Small intestine (tissue), 7 donors: ENCODE measurements around the gene NOCT. TPM values are rescaled to one million over a fixed set of nuclear protein-coding genes. Genes with fewer than 3 reads are reported as not detected.

ENCODE experiments used
- DNase-seq, 2 donors: peaks; one replicate each; pipeline versions ENCODE4 v3.0.0 to v3.0.0-alpha.2; 2013
- FAIRE-seq: peaks from 2 replicates; lab custom pipeline; 2012; peaks lifted over from hg19 to GRCh38; lab: Jason Lieb, UNC
- H3K27ac ChIP-seq, 3 donors: one replicate each; pipeline ENCODE4 v1.5.1; 2013; ENCODE audit warnings: low read length in 2 of 3, mild to moderate bottlenecking in 2 of 3, control low read depth in 1 of 3, inconsistent platforms in 1 of 3, low read depth in 1 of 3, moderate library complexity in 1 of 3
- H3K27me3 ChIP-seq, 3 donors: one replicate each; pipeline ENCODE4 v1.6.1; 2013; ENCODE audit warnings: low read length in 3 of 3, inconsistent platforms in 1 of 3; ENCODE audit not compliant: control insufficient read depth in 3 of 3, insufficient read depth in 3 of 3
- H3K36me3 ChIP-seq, 3 donors: one replicate each; pipeline ENCODE4 v1.6.1; 2013; ENCODE audit warnings: low read length in 3 of 3, inconsistent platforms in 1 of 3, low read depth in 1 of 3, mild to moderate bottlenecking in 1 of 3, moderate library complexity in 1 of 3; ENCODE audit not compliant: control insufficient read depth in 3 of 3, insufficient read depth in 2 of 3
- H3K4me1 ChIP-seq, 3 donors: one replicate each; pipeline ENCODE4 v1.6.1; 2013; ENCODE audit warnings: low read length in 2 of 3, inconsistent platforms in 1 of 3, low read depth in 1 of 3, mild to moderate bottlenecking in 1 of 3, moderate library complexity in 1 of 3; ENCODE audit not compliant: control insufficient read depth in 3 of 3, insufficient read depth in 2 of 3
- H3K4me3 ChIP-seq, 3 donors: one replicate each; pipeline ENCODE4 v1.5.1; 2013; ENCODE audit warnings: low read length in 3 of 3, control low read depth in 1 of 3, inconsistent platforms in 1 of 3, low read depth in 1 of 3, mild to moderate bottlenecking in 1 of 3, moderate library complexity in 1 of 3
- H3K9me3 ChIP-seq, 2 donors: one replicate each; pipeline ENCODE4 v1.6.1; 2013; ENCODE audit warnings: low read depth in 1 of 2, low read length in 1 of 2; ENCODE audit not compliant: control insufficient read depth in 2 of 2, insufficient read depth in 1 of 2
- WGBS, 3 donors: extraction: QIAGEN DNeasy Blood & Tissue Kit; methylation state at CpG; one replicate each; pipeline ENCODE4 v1.1.7; 2013; 5-methylcytosine and 5-hydroxymethylcytosine counted together
- polyA plus RNA-seq, 4 donors: library from polyadenylated mRNA; stranded (reverse) in 3 of 4; unstranded in 1 of 4; fragments of 200-250 nt in 3 of 4; fragments of 120-200 nt in 1 of 4; gene quantifications; one replicate each; pipeline versions ENCODE4 v1.2.1 to v1.2.3, GENCODE V29; 2013
- donor health status: healthy with polysubstance abuse.
- donor health status: control.
- donor health status: control.
- donor health status: Bipolar disorder and iron deficiency.
- donor health status: healthy.

NOCT gene
- polyA plus RNA-seq, 4 donors = 2.3 to 8.5 (median 4.7) TPM

- WGBS, 3 donors = 95 to 97% (median 97%) methylated on average over 3 of the region's 3 CpGs
- H3K36me3 ChIP-seq = peaks cover 3 to 28% (median 23%) of the 10 kb centered on the region in 3 donors
- no peak for FAIRE-seq
These were observed 45.0 kb downstream of the NOCT start for GRCh38 chr4:139060591-139060990.

DNA sequence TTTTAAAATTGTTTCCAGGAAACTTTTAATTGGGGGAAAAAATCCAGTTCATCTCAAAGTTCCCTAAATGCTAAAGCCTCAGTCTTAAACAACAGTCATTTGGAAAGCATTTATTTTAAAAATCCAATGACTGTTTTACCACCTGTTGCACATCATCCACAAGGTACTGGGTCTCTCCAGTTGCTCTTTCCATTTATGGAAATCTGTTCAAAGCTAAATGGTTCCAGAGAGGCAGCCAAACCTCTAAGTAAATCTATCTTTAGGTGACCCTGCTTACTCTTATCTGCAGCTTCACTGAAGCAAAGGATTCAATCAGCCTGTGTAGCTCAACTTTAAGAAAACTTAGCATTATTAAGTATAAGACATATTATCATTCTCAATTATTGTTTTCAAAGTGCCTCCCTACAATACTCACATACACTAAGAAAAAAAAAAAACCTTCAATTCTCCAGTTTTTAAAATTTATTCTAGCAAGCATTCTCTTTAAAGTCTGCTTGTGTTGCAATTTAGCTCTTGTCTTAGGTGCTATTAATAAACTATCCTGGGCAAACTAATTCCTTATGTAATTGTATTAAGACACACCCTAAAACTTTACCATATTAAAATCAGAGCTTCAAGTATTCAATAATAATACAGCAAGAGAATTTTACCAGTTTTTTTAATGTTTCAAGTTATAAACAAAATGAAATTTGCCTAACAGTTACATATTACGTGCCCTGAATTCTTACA lies 60.6 kb downstream of the NOCT start:
- WGBS, 3 donors = 94 to 95% (median 95%) methylated on average over 1 of the region's 1 CpG
- Histone ChIP-seq H3K9me3 (no peaks in the 10 kb centered on the region), H3K4me3 (no peak overlapping the region), H3K36me3 (peaks cover 4 to 6% (median 5%) of the 10 kb centered on the region in 3 donors), H3K27me3 (no peaks in the 10 kb centered on the region), H3K4me1 (peaks cover 0 to 3% (median 0%) of the 10 kb centered on the region in 3 donors), H3K27ac (peak overlapping the region in 1 of 3 donors; percentile 32)
- FAIRE-seq = no peak
- DNase-seq = no peak

More at GRCh38 chr4:139060591-139060990, 45.0 kb downstream of the NOCT start:
- Histone ChIP-seq H3K9me3 (no peaks in the 10 kb centered on the region), H3K27me3 (no peaks in the 10 kb centered on the region), H3K4me3 (no peak overlapping the region), H3K4me1 (peaks cover 0 to 2% (median 0%) of the 10 kb centered on the region in 3 donors), H3K27ac (no peak overlapping the region)
- no peak for DNase-seq

- H3K4me1 ChIP-seq = peaks cover 0 to 11% (median 0%) of the 10 kb centered on the region in 3 donors
- H3K9me3 ChIP-seq = no peaks in the 10 kb centered on the region
- FAIRE-seq = no peak
- WGBS, 3 donors = 46 to 60% (median 48%) methylated on average over 1 of the region's 1 CpG
- no peaks in the 10 kb centered on the region for H3K27me3 ChIP-seq
- H3K27ac ChIP-seq = no peak overlapping the region
- no peak overlapping the region for H3K4me3 ChIP-seq
- DNase-seq = no peak
- H3K36me3 ChIP-seq = peaks cover 1 to 4% (median 2%) of the 10 kb centered on the region in 3 donors
These were observed 62.2 kb downstream of the NOCT start for GRCh38 chr4:139077567-139078355.

DNA sequence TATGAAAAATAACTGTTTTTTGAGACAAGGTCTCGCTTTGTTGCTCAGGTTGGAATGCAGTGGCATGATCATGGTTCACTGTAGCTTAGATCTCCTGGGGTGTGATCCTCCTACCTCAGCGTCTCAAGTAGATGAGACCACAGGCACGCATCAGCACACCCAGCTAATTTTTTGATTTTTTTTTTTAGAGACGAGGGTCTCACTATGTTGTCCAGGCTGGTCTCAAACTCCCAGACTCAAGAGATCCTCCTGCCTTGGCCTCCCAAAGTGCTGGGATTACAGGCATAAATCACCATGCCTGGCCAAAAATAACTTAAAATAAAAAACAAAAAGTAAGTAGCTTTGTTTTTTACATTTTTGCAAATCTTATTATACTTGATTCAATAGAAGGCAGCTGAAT lies 63.3 kb downstream of the NOCT start:
- DNase-seq (no peak), FAIRE-seq (no peak)
- peaks cover 0 to 11% (median 0%) of the 10 kb centered on the region in 3 donors for H3K4me1 ChIP-seq
- 87 to 93% (median 89%) methylated on average over 4 of the region's 4 CpGs for WGBS, 3 donors
- H3K27me3 ChIP-seq = no peaks in the 10 kb centered on the region
- H3K9me3 ChIP-seq = no peaks in the 10 kb centered on the region
- no peak overlapping the region for H3K4me3 ChIP-seq
- H3K27ac ChIP-seq = no peak overlapping the region
- H3K36me3 ChIP-seq = peaks cover 0 to 4% (median 2%) of the 10 kb centered on the region in 3 donors

DNA sequence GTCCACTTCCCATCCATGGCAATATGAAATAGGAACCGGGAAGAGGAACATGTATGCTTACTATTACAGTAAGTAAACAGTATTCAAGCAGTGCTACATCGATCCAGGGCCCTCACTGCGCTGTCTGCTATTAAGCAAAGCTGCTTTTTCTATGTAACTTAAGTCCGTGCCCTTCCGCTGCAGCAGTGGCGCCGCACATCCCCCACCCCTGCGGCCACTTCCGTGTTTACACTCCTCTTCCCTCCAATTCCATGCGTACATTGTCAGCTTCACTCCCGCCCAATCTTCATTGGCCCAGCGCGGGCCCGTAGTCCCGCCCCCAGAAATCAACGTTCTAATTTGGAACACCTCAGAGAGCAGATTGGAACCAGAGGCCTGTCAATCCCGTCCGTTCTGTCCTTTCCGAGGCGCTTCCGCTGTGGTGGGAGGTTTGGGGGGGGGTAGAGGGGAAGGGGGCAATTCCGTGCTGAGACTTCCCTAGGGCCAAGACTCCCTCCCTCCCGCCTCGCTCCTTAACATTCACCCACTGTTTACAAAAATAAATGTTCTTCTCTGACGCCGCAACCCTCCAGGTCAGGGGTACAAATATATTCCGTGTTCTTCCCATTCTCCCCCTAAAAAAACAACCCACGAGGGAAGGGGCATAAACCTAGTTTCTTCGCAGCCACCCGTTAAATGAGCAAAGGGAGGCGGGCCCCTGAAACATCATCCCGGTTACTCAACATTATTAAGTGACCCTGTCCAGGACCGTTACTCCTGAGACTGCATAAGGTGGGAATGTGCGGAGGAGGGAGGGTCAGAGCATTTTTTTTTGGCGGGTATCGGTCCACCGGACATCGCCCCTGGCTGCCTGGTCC lies 67.4 kb downstream of the NOCT start:
- H3K36me3 ChIP-seq = no peaks in the 10 kb centered on the region
- peak; percentile 98 for DNase-seq
- WGBS, 3 donors = 0% methylated on average over 38 of the region's 38 CpGs
- peak overlapping the region; percentile 92 to 100 (median 98) for H3K27ac ChIP-seq
- H3K4me1 ChIP-seq = peaks cover 0 to 14% (median 0%) of the 10 kb centered on the region in 3 donors
- no peak for FAIRE-seq
- H3K27me3 ChIP-seq = no peaks in the 10 kb centered on the region
- peak overlapping the region; percentile 80 to 98 (median 91) for H3K4me3 ChIP-seq
- H3K9me3 ChIP-seq = no peaks in the 10 kb centered on the region

GRCh38 chr4:139083607-139083955 lies 68.0 kb downstream of the NOCT start:
- 0% methylated on average over 30 to 34 of the region's 34 CpGs for WGBS, 3 donors
- H3K9me3 ChIP-seq = no peaks in the 10 kb centered on the region
- no peaks in the 10 kb centered on the region for H3K36me3 ChIP-seq
- no peaks in the 10 kb centered on the region for H3K27me3 ChIP-seq
- FAIRE-seq (no peak), DNase-seq (peak in 1 of 2 donors; percentile 64)
- H3K4me1 ChIP-seq = peaks cover 0 to 14% (median 0%) of the 10 kb centered on the region in 3 donors
- H3K4me3 ChIP-seq = peak overlapping the region; percentile 80 to 98 (median 91)
- H3K27ac ChIP-seq = peak overlapping the region; percentile 92 to 100 (median 98)

DNA sequence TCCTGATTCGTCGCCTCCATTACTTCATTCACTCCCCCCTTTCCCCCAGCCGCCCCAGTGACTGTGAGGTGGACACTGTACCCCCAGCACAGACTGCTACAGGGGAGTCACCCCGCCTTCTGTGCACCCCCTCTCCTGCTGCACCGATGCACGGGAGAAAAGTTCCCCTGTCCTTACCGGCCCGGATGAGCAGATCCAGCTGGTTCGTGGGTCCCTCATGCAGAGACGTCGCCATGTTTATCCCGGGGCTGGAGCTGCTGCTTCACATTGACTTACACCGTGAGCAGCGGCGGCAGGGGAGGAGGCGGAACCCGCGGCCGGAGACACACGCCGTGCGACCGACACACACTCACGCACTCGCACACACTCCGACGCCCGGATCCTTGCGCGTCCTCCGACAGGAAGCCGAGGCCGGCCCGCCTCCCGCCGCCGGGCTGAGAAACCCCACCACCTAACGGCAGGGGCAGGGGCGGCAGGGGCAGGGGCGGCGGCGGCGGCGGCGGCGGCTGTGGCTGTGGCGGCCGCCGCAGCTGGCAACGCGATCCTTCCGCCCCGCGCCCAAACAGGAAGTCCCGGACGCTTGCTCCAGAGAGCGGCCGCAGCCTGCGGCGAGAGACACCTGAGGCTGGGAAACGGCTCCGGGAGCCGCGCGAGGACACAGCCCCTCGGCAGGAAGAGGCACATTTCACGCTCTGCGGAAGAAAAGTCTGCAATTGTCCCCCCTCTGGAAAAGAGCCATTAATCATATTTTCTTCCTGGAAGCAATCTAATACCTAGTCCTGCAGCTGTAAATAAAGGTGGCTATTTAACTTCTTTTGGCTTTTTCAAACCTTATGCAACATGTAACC lies 68.6 kb downstream of the NOCT start:
- H3K9me3 ChIP-seq = no peaks in the 10 kb centered on the region
- no peaks in the 10 kb centered on the region for H3K36me3 ChIP-seq
- WGBS, 3 donors = 0 to 2% (median 1%) methylated on average over 46 to 68 of the region's 68 CpGs
- DNase-seq (peak; percentile 90 to 96), FAIRE-seq (no peak)
- peak overlapping the region; percentile 92 to 100 (median 98) for H3K27ac ChIP-seq
- H3K4me1 ChIP-seq = peaks cover 0 to 14% (median 0%) of the 10 kb centered on the region in 3 donors
- H3K4me3 ChIP-seq = peak overlapping the region; percentile 80 to 98 (median 91)
- H3K27me3 ChIP-seq = no peaks in the 10 kb centered on the region
